Mucosa of descending colon (tissue), 3 donors: ENCODE data around the gene EHMT1. TPM values are rescaled to one million over a fixed set of nuclear protein-coding genes. Genes with fewer than 3 reads are reported as not detected.

Source experiments
- ATAC-seq: fragments of 200-7000 bp; cut with Tn5 transposase; one replicate; pipeline ENCODE4 v1.9.1; 2020; ENCODE audit warnings: mild to moderate bottlenecking, moderate library complexity
- DNase-seq, 3 donors: peaks; one replicate each; pipeline ENCODE4 v3.0.0-alpha.2; 2020
- H3K36me3 ChIP-seq: fragments of 200-600 bp; one replicate; pipeline ENCODE4 v1.8.0; 2021; ENCODE audit warnings: low read depth, mild to moderate bottlenecking
- H3K4me1 ChIP-seq: fragments of 200-600 bp; one replicate; pipeline ENCODE4 v1.8.0; 2021; ENCODE audit warnings: low read depth, mild to moderate bottlenecking
- H3K4me3 ChIP-seq: fragments of 200-600 bp; one replicate; pipeline ENCODE4 v1.8.0; 2021; ENCODE audit warnings: mild to moderate bottlenecking
- H3K9me3 ChIP-seq: fragments of 200-600 bp; one replicate; pipeline ENCODE4 v1.8.0; 2021; ENCODE audit warnings: mild to moderate bottlenecking
- intact Hi-C, 2 donors: fragments of 100-400 bp; cut with DNase I in 1 of 2; cut with micrococcal nuclease in 1 of 2; formaldehyde crosslinking; loops; one replicate each; pipeline versions ENCODE4 v1.11.0 to v1.11.1; 2022; cut with DNase I, micrococcal nuclease
- total RNA-seq, 3 donors: library from RNA; stranded (reverse); fragmentation: NEBNext Ultra II Directional in 2 of 3; extraction: Animal tissue kit (Norgen Biotek cat#: 25700) in 2 of 3; gene quantifications; one replicate each; pipeline versions ENCODE4 v1.2.1 to v1.2.4, GENCODE V29; 2021 to 2023
- TF ChIP-seq, protein P1 (sequence below): fragments of 200-600 bp; IDR thresholded peaks from one replicate; pipeline ENCODE4 v1.8.0; 2022; ENCODE audit warnings: antibody characterized with exemption, mild to moderate bottlenecking
- donor health status: DM: no; HTN: no; CAD: no; lungs with moderate emphysema.
- donor health status: DM: no; HTN: no; CAD: no.
- donor health status: DM: no; HTN: yes; CAD: no.

Gene EHMT1
- total RNA-seq, 3 donors from 2014 or later, result 78.4 to 90.8 (median 83.3) TPM

GRCh38 chr9:137678202-137678601 is 59.4 kb downstream of the EHMT1 start:
- ATAC-seq (no peak), DNase-seq (no peak)
- no peaks in the 10 kb centered on the region for H3K36me3 ChIP-seq
- H3K4me1 ChIP-seq, result peaks cover 5% of the 10 kb centered on the region
- intact Hi-C loops, result no loop called here
- TF ChIP-seq, protein P1, sequence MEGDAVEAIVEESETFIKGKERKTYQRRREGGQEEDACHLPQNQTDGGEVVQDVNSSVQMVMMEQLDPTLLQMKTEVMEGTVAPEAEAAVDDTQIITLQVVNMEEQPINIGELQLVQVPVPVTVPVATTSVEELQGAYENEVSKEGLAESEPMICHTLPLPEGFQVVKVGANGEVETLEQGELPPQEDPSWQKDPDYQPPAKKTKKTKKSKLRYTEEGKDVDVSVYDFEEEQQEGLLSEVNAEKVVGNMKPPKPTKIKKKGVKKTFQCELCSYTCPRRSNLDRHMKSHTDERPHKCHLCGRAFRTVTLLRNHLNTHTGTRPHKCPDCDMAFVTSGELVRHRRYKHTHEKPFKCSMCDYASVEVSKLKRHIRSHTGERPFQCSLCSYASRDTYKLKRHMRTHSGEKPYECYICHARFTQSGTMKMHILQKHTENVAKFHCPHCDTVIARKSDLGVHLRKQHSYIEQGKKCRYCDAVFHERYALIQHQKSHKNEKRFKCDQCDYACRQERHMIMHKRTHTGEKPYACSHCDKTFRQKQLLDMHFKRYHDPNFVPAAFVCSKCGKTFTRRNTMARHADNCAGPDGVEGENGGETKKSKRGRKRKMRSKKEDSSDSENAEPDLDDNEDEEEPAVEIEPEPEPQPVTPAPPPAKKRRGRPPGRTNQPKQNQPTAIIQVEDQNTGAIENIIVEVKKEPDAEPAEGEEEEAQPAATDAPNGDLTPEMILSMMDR, result no peak
- H3K4me3 ChIP-seq, result no peak overlapping the region
- no peaks in the 10 kb centered on the region for H3K9me3 ChIP-seq

- intact Hi-C loops, result no loop called here
Measured at GRCh38 chr9:137679249-137679648, 60.4 kb downstream of the EHMT1 start.

GRCh38 chr9:137679695-137680305 is 61.0 kb downstream of the EHMT1 start:
- intact Hi-C loops, result no loop called here
- H3K36me3 ChIP-seq, result no peaks in the 10 kb centered on the region
- ATAC-seq (peak; percentile 83), DNase-seq (peak in 1 of 3 donors; percentile 27)
- H3K4me1 ChIP-seq, result peaks cover 5% of the 10 kb centered on the region
- TF ChIP-seq, protein P1, result no peak
- H3K4me3 ChIP-seq, result no peak overlapping the region
- H3K9me3 ChIP-seq, result no peaks in the 10 kb centered on the region

More at GRCh38 chr9:137679249-137679648, 60.4 kb downstream of the EHMT1 start:
- TF ChIP-seq, protein P1, result no peak
- ATAC-seq, result peak; percentile 31
- no peak overlapping the region for H3K4me3 ChIP-seq
- peaks cover 5% of the 10 kb centered on the region for H3K4me1 ChIP-seq
- DNase-seq, result no peak
- no peaks in the 10 kb centered on the region for H3K9me3 ChIP-seq
- no peaks in the 10 kb centered on the region for H3K36me3 ChIP-seq

DNA sequence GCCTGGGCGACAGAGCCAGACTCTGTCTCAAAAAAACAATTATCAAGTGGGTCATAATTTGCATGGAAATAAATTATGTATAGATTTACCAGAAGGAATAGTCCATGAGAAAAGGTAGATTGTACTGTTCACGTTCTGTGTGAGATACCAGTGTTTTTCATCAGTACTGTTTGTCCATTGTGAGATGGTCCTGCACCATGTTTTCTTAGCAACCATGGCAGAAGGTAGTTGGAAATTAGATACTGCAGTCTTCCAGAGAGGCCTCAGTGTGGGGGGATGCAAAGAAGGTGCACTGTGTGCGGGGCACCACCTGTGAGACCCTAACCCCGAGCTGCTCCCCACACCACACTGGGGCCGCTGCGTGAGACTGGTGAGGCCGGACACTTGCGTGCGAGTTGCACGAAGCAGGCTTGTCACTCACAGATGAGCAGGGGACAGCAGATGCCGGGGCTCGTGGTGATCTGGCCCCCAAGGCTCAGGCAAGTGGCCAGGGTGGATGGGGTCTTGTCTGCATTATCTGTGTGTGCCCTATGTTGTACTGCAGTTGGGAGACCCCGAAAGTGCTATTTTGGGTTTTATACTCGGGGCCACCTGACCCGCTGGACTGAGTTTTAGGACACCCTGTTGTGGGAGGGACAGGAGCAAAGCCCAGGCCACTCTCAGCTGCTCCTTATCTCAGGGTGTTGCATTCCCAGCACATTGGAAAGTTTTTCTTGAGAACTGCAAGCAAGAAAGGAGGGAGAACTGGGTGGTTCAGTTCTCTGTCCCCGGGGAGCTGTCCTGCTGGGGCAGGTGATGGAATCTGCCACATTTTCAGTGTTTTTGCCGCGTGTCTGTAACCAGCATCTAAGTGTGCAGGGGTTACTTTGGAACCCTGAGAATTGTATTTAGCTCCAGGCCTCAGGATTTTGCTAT is 61.9 kb downstream of the EHMT1 start:
- Histone ChIP-seq H3K9me3 (no peaks in the 10 kb centered on the region), H3K4me3 (no peak overlapping the region), H3K36me3 (no peaks in the 10 kb centered on the region), H3K4me1 (peaks cover 5% of the 10 kb centered on the region)
- DNase-seq, result no peak
- intact Hi-C loops, result no loop called here
- TF ChIP-seq, protein P1, result no peak
- peak; percentile 10 for ATAC-seq

DNA sequence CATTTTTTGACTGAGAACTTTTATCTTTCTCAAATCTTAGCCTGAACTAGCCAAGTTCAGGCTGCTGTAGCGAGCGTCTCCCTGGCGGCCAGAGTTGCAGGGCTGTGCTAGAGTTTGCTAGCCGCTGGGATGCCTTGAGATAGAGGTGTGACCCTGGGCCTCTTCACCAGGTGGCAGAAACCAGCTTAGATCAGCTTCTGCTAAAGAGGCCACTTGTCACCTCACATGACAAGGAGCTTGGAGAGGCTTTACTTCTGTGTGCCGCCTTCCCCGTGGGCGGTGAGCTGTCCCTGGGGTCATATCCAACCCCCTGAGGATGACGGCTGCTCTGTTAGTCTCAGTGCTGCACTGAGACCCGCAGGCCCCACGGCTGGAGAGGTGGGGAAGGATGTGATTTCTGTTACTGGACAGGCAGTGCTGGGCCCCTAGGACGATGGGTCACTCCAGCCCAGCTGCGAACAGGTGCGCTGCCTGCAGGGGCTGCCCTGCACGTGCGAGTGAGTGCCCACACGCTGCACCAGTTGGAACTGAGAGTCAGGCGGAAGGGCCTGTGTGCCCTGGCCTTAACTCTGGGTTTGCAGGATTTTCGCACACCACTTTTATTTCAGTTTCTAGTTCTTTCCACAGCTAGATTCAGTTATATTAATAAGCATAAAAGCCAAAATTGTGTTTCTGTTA is 63.8 kb downstream of the EHMT1 start:
- no peak overlapping the region for H3K4me3 ChIP-seq
- DNase-seq, result no peak
- H3K36me3 ChIP-seq, result no peaks in the 10 kb centered on the region
- peaks cover 5% of the 10 kb centered on the region for H3K4me1 ChIP-seq
- ATAC-seq, result no peak
- TF ChIP-seq, protein P1, result no peak
- intact Hi-C loops, result no loop called here
- H3K9me3 ChIP-seq, result no peaks in the 10 kb centered on the region
